Testis (tissue), 2 donors: Measurements from ENCODE around the gene FAM20C.

Experiments
- POLR2A ChIP-seq: fragments of 450-650 bp; IDR thresholded peaks from one replicate; pipeline ENCODE4 v1.6.1; 2017; ENCODE audit warnings: antibody characterized with exemption, mild to moderate bottlenecking, moderate library complexity
- TF ChIP-seq, protein P1 (sequence below), 3 experiments: fragments of 450-650 bp in 2 of 3; fragments of 200-600 bp in 1 of 3; sonication (generic) in 1 of 3; IDR thresholded peaks; one replicate each; pipeline ENCODE4 v1.5.1; 2016 to 2019; ENCODE audit warnings: antibody characterized with exemption in 3 of 3, mild to moderate bottlenecking in 2 of 3, moderate library complexity in 1 of 3

DNA sequence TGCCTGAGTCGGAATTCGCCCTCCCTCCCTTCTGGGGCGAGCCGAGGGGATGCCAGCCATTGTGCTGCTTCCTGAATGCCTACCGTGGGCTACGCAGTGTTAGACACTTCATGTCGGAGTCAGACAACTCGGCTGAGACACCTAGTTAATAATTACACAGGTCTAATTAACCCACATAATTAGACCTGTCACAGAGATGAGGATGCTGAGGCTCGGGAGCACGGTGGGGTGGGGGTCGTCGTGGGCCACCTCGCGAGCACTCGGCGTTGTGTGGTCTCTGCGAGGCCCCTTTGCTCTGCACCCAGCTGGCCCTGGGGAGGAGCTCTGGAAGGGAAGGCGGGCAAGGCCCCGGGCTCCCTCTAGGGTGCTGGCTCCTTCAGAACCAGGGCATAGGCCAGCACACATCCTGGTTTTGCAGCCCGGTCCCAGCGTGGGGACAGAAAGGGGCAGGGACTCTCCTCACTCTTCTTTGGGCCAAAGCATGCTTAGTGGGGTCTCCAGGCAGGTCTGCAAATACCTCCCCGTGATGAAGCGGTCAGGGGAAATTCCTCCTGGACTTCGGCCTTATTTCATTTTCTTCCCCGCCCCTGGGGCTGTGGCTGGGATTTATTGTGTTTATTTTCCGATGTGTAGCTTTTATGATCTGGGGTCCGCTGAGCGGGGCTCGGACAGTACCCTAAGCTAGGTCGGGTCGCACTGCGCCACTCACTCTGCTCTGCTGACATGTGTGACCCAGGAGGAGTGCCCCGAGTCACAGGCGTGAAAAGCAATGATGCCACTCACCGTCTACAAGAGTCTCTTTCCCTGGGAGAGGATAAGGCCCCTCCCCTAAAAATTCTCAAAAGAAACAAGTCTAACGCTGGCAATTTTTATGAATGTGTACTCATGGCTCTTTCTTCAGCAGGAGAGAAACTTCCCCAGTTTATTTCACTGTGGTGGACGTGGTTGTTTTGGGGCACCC is 92.7 kb downstream of the FAM20C start:
- TF ChIP-seq POLR2A: no peak
- TF ChIP-seq, protein P1, sequence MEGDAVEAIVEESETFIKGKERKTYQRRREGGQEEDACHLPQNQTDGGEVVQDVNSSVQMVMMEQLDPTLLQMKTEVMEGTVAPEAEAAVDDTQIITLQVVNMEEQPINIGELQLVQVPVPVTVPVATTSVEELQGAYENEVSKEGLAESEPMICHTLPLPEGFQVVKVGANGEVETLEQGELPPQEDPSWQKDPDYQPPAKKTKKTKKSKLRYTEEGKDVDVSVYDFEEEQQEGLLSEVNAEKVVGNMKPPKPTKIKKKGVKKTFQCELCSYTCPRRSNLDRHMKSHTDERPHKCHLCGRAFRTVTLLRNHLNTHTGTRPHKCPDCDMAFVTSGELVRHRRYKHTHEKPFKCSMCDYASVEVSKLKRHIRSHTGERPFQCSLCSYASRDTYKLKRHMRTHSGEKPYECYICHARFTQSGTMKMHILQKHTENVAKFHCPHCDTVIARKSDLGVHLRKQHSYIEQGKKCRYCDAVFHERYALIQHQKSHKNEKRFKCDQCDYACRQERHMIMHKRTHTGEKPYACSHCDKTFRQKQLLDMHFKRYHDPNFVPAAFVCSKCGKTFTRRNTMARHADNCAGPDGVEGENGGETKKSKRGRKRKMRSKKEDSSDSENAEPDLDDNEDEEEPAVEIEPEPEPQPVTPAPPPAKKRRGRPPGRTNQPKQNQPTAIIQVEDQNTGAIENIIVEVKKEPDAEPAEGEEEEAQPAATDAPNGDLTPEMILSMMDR (IDR thresholded peaks at IDR 0.05): no peak
